Muscle of leg (tissue), 11 donors: ENCODE results near the gene KLRC3. TPM values are rescaled to one million over a fixed set of nuclear protein-coding genes. Genes with fewer than 3 reads are reported as not detected.
"Not testable (repeated sequence)": the region's sequence is repeated elsewhere in the genome, so short reads cannot be mapped to it uniquely, and the experiment has no call there.

Experiments used
- DNase-seq: peaks from one replicate; pipeline ENCODE4 v3.0.0; 2013
- H3K27ac ChIP-seq: one replicate; pipeline ENCODE4 v1.5.1; 2013; ENCODE audit warnings: mild to moderate bottlenecking, low read length, control low read depth
- H3K27me3 ChIP-seq: one replicate; pipeline ENCODE4 v1.6.1; 2013; ENCODE audit warnings: low read length; ENCODE audit not compliant: control insufficient read depth, insufficient read depth
- H3K36me3 ChIP-seq: one replicate; pipeline ENCODE4 v1.6.1; 2013; ENCODE audit warnings: low read length; ENCODE audit not compliant: control insufficient read depth, insufficient read depth
- H3K4me1 ChIP-seq: one replicate; pipeline ENCODE4 v1.6.1; 2013; ENCODE audit warnings: low read length; ENCODE audit not compliant: control insufficient read depth, insufficient read depth
- H3K4me3 ChIP-seq: one replicate; pipeline ENCODE4 v1.5.1; 2013; ENCODE audit warnings: low read length, control low read depth
- H3K9me3 ChIP-seq: replicated peaks from 2 replicates; pipeline ENCODE4 v1.6.1; 2013; ENCODE audit warnings: low read depth, low read length; ENCODE audit not compliant: control insufficient read depth
- WGBS: methylation state at CpG from one replicate; pipeline ENCODE4 v1.1.5; 2013; ENCODE audit warnings: missing lambda C conversion rate; ENCODE audit not compliant: insufficient coverage; 5-methylcytosine and 5-hydroxymethylcytosine counted together
- polyA plus RNA-seq, 8 donors: library from polyadenylated mRNA; unstranded; fragments of 120-200 nt; gene quantifications; one replicate each; pipeline versions ENCODE4 v1.2.1 to v1.2.3, GENCODE V29; 2013; ENCODE audit warnings: inconsistent platforms in 1 of 8, low replicate concordance in 1 of 8; ENCODE audit not compliant: insufficient read length in 8 of 8, insufficient read depth in 1 of 8
- total RNA-seq: library from RNA; stranded (reverse); fragments of 120-200 nt; gene quantifications from one replicate; pipeline ENCODE4 v1.2.4, GENCODE V29; 2013

KLRC3 gene
- total and polyA plus RNA-seq, 9 donors = 0.09 to 0.30 (median 0.16) TPM; not detected in 6

- not testable (repeated sequence) for H3K9me3 ChIP-seq, H3K36me3 ChIP-seq, H3K27ac ChIP-seq, DNase-seq, H3K4me3 ChIP-seq, H3K4me1 ChIP-seq, H3K27me3 ChIP-seq
- WGBS = 90% methylated on average over 6 of the region's 8 CpGs
Observed at GRCh38 chr12:10441144-10441543, 20.7 kb upstream of the KLRC3 start.

GRCh38 chr12:10439608-10440274, 19.3 kb upstream of the KLRC3 start:
- not testable (repeated sequence) for H3K9me3 ChIP-seq, H3K27me3 ChIP-seq, DNase-seq, H3K4me1 ChIP-seq, H3K4me3 ChIP-seq, H3K27ac ChIP-seq, H3K36me3 ChIP-seq
- no CpG with 5 or more reads among the region's 2 CpGs for WGBS

GRCh38 chr12:10437601-10438000, 17.2 kb upstream of the KLRC3 start:
- not testable (repeated sequence) for H3K27ac ChIP-seq, DNase-seq, H3K4me1 ChIP-seq, H3K36me3 ChIP-seq, H3K4me3 ChIP-seq, H3K9me3 ChIP-seq, H3K27me3 ChIP-seq
- no CpG with 5 or more reads among the region's 2 CpGs for WGBS

- not testable (repeated sequence) for H3K36me3 ChIP-seq, H3K27me3 ChIP-seq, H3K4me1 ChIP-seq, H3K9me3 ChIP-seq, H3K4me3 ChIP-seq, H3K27ac ChIP-seq
- WGBS = no CpG with 5 or more reads among the region's 3 CpGs
- peak; percentile 45 for DNase-seq
Observed at GRCh38 chr12:10435816-10436215, 15.4 kb upstream of the KLRC3 start, which contains the start of gene KLRC2. Gene KLRC2 (minus strand): TSS chr12:10436010. CDS start chr12:10435986, 24 bp downstream.

- H3K36me3 ChIP-seq, H3K9me3 ChIP-seq, DNase-seq, H3K4me3 ChIP-seq, H3K27ac ChIP-seq, H3K4me1 ChIP-seq, H3K27me3 ChIP-seq: not testable (repeated sequence)
- 100% methylated on average over 1 of the region's 4 CpGs for WGBS
Observed at GRCh38 chr12:10430623-10431022, 10.2 kb upstream of the KLRC3 start.

GRCh38 chr12:10425938-10426337, 5.5 kb upstream of the KLRC3 start:
- H3K36me3 ChIP-seq, H3K4me1 ChIP-seq, H3K27ac ChIP-seq, DNase-seq, H3K27me3 ChIP-seq, H3K4me3 ChIP-seq, H3K9me3 ChIP-seq: not testable (repeated sequence)
- WGBS = no CpG with 5 or more reads among the region's 8 CpGs

GRCh38 chr12:10424260-10424899, 4.0 kb upstream of the KLRC3 start:
- not testable (repeated sequence) for H3K9me3 ChIP-seq, DNase-seq, H3K4me1 ChIP-seq, H3K27me3 ChIP-seq, H3K27ac ChIP-seq, H3K4me3 ChIP-seq, H3K36me3 ChIP-seq
- WGBS = no CpG with 5 or more reads among the region's 1 CpG

- H3K4me1 ChIP-seq, H3K9me3 ChIP-seq, H3K27me3 ChIP-seq, DNase-seq, H3K27ac ChIP-seq, H3K36me3 ChIP-seq, H3K4me3 ChIP-seq: not testable (repeated sequence)
- WGBS = no CpG with 5 or more reads among the region's 3 CpGs
Observed at GRCh38 chr12:10422159-10422558, 1.8 kb upstream of the KLRC3 start.

GRCh38 chr12:10409392-10409791, 11.0 kb downstream of the KLRC3 start, which contains the start of gene KLRC4:
Gene KLRC4 (minus strand): TSS chr12:10409757. CDS start chr12:10409575, 182 bp downstream.
- WGBS = no CpG with 5 or more reads among the region's 1 CpG
- H3K27me3 ChIP-seq = no peaks in the 10 kb centered on the region
- no peaks in the 10 kb centered on the region for H3K36me3 ChIP-seq
- no peak within 1 kb of the TSS for H3K27ac ChIP-seq
- no peaks in the 10 kb centered on the region for H3K4me1 ChIP-seq
- H3K9me3 ChIP-seq = no peaks in the 10 kb centered on the region
- no peak within 1 kb of the TSS for H3K4me3 ChIP-seq
- DNase-seq = peak; percentile 46

- Histone ChIP-seq H3K9me3 (no peaks in the 10 kb centered on the region), H3K4me3 (no peak overlapping the region), H3K4me1 (no peaks in the 10 kb centered on the region), H3K36me3 (no peaks in the 10 kb centered on the region), H3K27ac (no peak overlapping the region), H3K27me3 (no peaks in the 10 kb centered on the region)
- no peak for DNase-seq
- WGBS = no CpG with 5 or more reads among the region's 3 CpGs
Observed at GRCh38 chr12:10408842-10409241, 11.6 kb downstream of the KLRC3 start.
